Activated T-helper 17 cell treated with anti-CD3 and anti-CD28 coated beads, Interleukin-2, amount 50 U/mL, for 72 hours (primary cell): Measurements from ENCODE around the gene CYP3A5. TPM values are rescaled to one million over a fixed set of nuclear protein-coding genes. Genes with fewer than 3 reads are reported as not detected.
"Not testable (repeated sequence)": the region's sequence is repeated elsewhere in the genome, so short reads cannot be mapped to it uniquely, and the experiment has no call there.

Experiments
- ATAC-seq: fragments of 150-1000 bp; cut with Tn5 transposase; replicated peaks from 2 replicates; pipeline ENCODE4 v1.10.0; 2021; ENCODE audit warnings: mild to moderate bottlenecking, moderate library complexity
- H3K27ac Mint-ChIP-seq: one replicate; pipeline ENCODE4 v1.8.0; 2022; ENCODE audit warnings: mixed read lengths
- H3K27me3 Mint-ChIP-seq: one replicate; pipeline ENCODE4 v1.8.0; 2022; ENCODE audit warnings: mixed read lengths
- H3K36me3 Mint-ChIP-seq: one replicate; pipeline ENCODE4 v1.8.0; 2022; ENCODE audit warnings: low read depth, mild to moderate bottlenecking, mixed read lengths
- H3K4me1 Mint-ChIP-seq: one replicate; pipeline ENCODE4 v1.8.0; 2022; ENCODE audit warnings: mixed read lengths
- H3K4me3 Mint-ChIP-seq: one replicate; pipeline ENCODE4 v1.8.0; 2022; ENCODE audit warnings: mild to moderate bottlenecking, mixed read lengths
- H3K9me3 Mint-ChIP-seq: one replicate; pipeline ENCODE4 v1.8.0; 2022; ENCODE audit warnings: mixed read lengths
- total RNA-seq, 2 donors: library from RNA; stranded (reverse); gene quantifications; one replicate each; pipeline ENCODE4 v1.2.3, GENCODE V29; 2022

CYP3A5 gene
- total RNA-seq, 2 donors from 2014 or later, result 0.15 TPM; not detected in 1

GRCh38 chr7:99637414-99637813 lies 42.4 kb downstream of the CYP3A5 start:
- not testable (repeated sequence) for H3K9me3 Mint-ChIP-seq, H3K27me3 Mint-ChIP-seq
- Mint-ChIP-seq H3K4me3 (peak overlapping the region; percentile 46), H3K27ac (peak overlapping the region; percentile 69), H3K36me3 (peaks cover 52% of the 10 kb centered on the region), H3K4me1 (peaks cover 42% of the 10 kb centered on the region)
- peak; percentile 93 for ATAC-seq

DNA sequence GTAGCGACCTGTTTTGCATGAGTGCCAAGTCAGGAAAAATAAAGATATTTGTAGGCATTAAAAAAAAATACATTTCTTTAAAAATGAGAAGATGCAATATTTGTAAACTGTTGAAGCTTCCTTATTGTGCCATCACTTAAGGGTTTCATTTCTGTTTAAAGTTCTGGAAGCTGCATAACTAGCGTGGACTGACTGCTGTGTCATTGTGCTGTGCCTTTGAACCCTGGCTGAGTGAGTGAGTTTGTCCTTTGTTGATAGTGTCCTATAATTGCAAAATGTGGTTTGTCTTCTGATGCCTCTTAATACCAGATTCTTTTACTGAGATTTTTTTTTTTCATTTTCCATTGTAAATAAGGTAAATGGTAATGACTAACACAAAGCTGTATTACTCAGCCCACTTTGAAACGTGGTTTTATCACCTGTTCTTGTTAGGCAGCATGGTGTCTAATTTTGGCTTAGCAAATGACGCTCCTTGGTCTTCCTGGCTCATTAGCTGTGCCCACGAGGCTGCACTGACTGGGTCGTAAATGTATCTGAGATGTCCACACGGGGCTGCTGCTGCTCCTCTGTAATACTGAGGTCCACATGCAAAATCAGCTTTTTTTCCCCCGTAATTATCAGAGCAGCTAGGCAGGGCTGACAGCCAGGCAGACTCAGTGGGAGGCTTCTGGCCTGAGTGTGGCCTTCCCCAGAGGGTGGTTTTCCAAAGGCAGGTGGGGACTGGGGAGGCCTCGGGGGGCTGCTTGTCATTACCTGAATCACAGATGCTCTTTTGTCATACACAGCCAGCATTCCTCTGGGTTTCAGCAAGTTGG lies 48.3 kb downstream of the CYP3A5 start:
- Mint-ChIP-seq H3K27ac (peak overlapping the region; percentile 68), H3K27me3 (no peaks in the 10 kb centered on the region), H3K4me1 (peaks cover 30% of the 10 kb centered on the region), H3K9me3 (no peaks in the 10 kb centered on the region), H3K4me3 (peak overlapping the region; percentile 45), H3K36me3 (peaks cover 83% of the 10 kb centered on the region)
- peak; percentile 91 for ATAC-seq

- H3K27ac Mint-ChIP-seq, result peak overlapping the region; percentile 37
- peaks cover 36% of the 10 kb centered on the region for H3K4me1 Mint-ChIP-seq
- no peaks in the 10 kb centered on the region for H3K27me3 Mint-ChIP-seq
- peaks cover 94% of the 10 kb centered on the region for H3K36me3 Mint-ChIP-seq
- no peak overlapping the region for H3K4me3 Mint-ChIP-seq
- H3K9me3 Mint-ChIP-seq, result no peaks in the 10 kb centered on the region
- no peak for ATAC-seq
Measured at GRCh38 chr7:99629643-99630042, 50.2 kb downstream of the CYP3A5 start.

DNA sequence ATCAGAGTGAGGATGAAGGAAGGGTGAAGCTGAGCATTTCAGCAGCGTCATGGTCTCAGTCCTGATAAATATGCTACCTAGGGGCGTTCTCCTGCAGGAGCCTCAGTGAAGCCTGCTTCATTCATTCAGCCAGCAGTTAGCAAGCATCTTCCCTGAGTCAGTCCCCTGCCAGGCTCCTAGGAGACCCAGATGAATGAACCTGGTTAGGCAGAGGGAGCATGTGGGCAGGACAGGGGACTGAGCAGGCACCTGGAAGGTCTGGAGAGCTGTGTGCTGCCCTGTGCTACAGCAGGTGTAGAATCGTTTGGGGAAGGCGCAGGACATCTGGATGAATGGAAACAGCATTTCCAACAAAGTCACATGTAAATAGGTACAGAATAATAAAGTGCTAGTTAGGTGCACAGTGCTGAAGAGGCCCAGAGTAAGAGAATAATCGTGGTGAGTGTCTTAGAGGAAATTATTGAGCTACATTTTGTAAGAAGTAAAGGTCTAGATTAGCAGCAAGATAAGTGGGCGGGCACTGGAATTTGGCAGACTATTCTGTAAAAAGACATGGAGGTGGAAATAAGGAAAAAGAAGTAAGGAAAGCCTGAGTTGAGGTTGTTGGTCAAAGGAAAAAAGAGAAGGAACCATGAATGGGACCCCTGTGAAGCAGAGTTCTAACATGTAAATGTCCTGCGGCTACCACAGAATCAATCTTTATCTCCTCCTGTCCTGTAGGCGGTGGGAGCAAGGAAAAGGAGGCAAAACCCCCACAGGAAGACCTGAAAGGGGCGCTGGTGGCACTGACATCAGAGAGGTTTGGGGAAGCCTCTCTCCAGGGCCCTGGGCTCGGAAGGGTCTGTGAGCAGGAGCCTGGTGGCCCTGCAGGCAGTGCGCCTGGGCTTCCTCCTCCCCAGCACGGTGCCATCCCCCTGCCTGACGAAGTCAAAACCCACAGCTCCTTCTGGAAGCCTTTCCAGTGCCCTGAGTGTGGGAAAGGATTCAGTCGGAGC lies 51.0 kb downstream of the CYP3A5 start:
- no peak for ATAC-seq
- Mint-ChIP-seq H3K36me3 (peaks cover 99% of the 10 kb centered on the region), H3K4me3 (peak overlapping the region; percentile 4), H3K4me1 (peaks cover 45% of the 10 kb centered on the region), H3K27ac (peak overlapping the region; percentile 37), H3K9me3 (no peaks in the 10 kb centered on the region), H3K27me3 (no peaks in the 10 kb centered on the region)

GRCh38 chr7:99627513-99627912 lies 52.3 kb downstream of the CYP3A5 start:
- no peaks in the 10 kb centered on the region for H3K9me3 Mint-ChIP-seq
- no peak overlapping the region for H3K27ac Mint-ChIP-seq
- H3K27me3 Mint-ChIP-seq, result no peaks in the 10 kb centered on the region
- H3K4me3 Mint-ChIP-seq, result peak overlapping the region; percentile 93
- H3K36me3 Mint-ChIP-seq, result peaks cover 99% of the 10 kb centered on the region
- peaks cover 50% of the 10 kb centered on the region for H3K4me1 Mint-ChIP-seq
- no peak for ATAC-seq

GRCh38 chr7:99626661-99627060 lies 53.1 kb downstream of the CYP3A5 start:
- H3K4me1 Mint-ChIP-seq, result peaks cover 51% of the 10 kb centered on the region
- peaks cover 100% of the 10 kb centered on the region for H3K36me3 Mint-ChIP-seq
- peak overlapping the region; percentile 93 for H3K4me3 Mint-ChIP-seq
- H3K9me3 Mint-ChIP-seq, result no peaks in the 10 kb centered on the region
- H3K27ac Mint-ChIP-seq, result peak overlapping the region; percentile 97
- H3K27me3 Mint-ChIP-seq, result no peaks in the 10 kb centered on the region
- ATAC-seq, result no peak

DNA sequence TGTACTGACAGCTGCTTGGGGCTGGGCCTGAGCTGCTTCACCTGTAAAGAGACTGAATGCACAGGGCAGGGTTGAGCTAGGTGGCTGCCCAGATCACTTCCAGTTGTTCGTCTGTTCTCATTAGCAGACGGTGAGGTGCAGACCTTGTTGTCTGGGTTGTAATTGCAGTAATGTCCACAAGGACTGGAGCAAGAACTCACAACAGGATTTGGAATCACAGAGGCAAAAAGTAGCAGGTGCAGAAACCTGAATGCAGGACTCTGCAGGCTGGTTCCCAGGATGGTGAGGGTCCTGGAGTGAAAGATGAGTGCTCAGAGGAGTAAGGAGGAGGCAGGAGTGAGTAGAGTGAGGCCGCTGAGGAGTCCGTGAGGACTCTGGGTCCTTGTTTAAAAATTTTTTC lies 53.8 kb downstream of the CYP3A5 start:
- Mint-ChIP-seq H3K36me3 (peaks cover 100% of the 10 kb centered on the region), H3K4me1 (peaks cover 44% of the 10 kb centered on the region), H3K27ac (peak overlapping the region; percentile 97), H3K4me3 (peak overlapping the region; percentile 93), H3K27me3 (no peaks in the 10 kb centered on the region), H3K9me3 (no peaks in the 10 kb centered on the region)
- ATAC-seq, result no peak

DNA sequence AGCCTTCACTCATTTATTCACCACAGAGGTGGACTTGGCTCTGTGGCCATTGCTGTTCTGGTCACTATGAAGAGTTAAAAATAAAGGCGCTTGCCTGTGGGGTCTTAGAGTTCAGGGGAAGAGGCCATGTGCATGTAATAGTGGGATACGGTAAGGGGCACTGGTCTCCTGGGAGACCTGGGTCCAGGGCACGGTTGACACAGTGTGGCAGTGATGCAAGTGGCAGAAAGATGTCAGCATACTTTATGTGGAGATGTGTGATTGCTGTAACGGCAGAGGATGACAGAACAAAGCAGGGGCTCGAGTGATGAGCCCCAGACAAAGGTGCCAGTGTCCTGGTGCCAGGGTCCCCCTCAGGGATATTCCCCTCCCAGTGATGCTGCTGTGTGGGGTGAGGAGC lies 54.5 kb downstream of the CYP3A5 start:
- H3K27me3 Mint-ChIP-seq, result no peaks in the 10 kb centered on the region

DNA sequence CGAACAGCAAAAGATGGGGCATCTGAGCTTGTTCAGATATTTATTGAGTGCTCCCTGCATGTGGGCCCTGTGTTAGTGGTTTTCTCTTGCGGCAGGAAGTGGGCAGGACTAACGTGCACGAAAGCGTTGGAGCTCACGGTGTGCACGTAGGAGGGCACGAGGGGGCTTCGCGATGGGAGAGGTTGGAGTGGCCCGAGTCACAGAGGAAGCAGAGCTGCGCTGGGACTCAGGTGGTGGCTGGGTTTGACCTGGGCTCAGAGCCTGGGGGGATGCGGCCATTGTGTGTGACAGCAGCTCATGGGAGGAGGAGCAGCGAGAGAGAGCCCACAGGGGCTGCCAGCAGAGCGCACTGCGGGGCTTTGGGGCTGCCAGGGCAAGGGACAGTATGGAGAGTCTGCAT lies 55.3 kb downstream of the CYP3A5 start:
- peak overlapping the region; percentile 97 for H3K27ac Mint-ChIP-seq
- no peaks in the 10 kb centered on the region for H3K27me3 Mint-ChIP-seq
- H3K36me3 Mint-ChIP-seq, result peaks cover 100% of the 10 kb centered on the region
- peak; percentile 67 for ATAC-seq
- peaks cover 45% of the 10 kb centered on the region for H3K4me1 Mint-ChIP-seq
- no peaks in the 10 kb centered on the region for H3K9me3 Mint-ChIP-seq
- peak overlapping the region; percentile 93 for H3K4me3 Mint-ChIP-seq

More for the DNA sequence above, 54.5 kb downstream of the CYP3A5 start:
- peaks cover 100% of the 10 kb centered on the region for H3K36me3 Mint-ChIP-seq
- H3K9me3 Mint-ChIP-seq, result no peaks in the 10 kb centered on the region
- H3K27ac Mint-ChIP-seq, result peak overlapping the region; percentile 97
- peaks cover 44% of the 10 kb centered on the region for H3K4me1 Mint-ChIP-seq
- H3K4me3 Mint-ChIP-seq, result peak overlapping the region; percentile 93
- no peak for ATAC-seq

DNA sequence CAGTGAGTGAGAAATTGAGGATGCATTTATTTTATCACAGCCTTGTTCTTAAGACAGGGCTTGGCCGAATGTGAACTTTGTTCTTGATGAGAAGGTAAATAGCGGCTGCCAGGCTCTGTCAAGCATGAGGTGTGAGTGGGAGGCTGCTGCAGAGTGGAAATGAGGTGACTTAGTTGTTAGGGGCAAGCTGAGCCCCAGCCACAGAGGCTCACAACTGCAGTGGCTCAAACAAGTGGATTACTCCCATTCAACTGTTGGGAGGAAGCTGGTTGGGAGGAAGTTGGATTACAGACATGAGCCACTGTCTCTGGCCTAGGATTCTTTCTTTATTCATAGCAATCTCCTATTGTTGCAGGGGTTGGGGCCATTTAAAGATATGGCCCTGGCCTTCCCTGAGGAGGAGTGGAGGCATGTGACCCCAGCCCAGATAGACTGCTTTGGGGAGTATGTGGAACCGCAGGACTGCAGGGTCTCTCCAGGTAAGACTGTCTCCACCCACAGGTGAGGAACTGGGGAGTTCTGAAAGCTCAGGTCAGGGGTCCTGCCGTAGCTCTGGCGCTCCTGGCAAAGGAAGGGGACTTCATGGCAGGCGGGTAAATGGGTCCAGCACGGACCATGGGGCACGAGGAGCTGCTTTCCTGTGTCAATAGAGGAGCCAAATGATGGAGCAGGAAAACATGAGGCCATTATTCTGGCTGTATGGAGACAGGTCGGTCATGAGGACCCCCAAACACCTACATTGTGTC lies 55.9 kb downstream of the CYP3A5 start:
- Mint-ChIP-seq H3K9me3 (no peaks in the 10 kb centered on the region), H3K27ac (peak overlapping the region; percentile 97), H3K4me3 (peak overlapping the region; percentile 93), H3K4me1 (peaks cover 49% of the 10 kb centered on the region), H3K27me3 (no peaks in the 10 kb centered on the region), H3K36me3 (peaks cover 100% of the 10 kb centered on the region)
- ATAC-seq, result peak; percentile 64

DNA sequence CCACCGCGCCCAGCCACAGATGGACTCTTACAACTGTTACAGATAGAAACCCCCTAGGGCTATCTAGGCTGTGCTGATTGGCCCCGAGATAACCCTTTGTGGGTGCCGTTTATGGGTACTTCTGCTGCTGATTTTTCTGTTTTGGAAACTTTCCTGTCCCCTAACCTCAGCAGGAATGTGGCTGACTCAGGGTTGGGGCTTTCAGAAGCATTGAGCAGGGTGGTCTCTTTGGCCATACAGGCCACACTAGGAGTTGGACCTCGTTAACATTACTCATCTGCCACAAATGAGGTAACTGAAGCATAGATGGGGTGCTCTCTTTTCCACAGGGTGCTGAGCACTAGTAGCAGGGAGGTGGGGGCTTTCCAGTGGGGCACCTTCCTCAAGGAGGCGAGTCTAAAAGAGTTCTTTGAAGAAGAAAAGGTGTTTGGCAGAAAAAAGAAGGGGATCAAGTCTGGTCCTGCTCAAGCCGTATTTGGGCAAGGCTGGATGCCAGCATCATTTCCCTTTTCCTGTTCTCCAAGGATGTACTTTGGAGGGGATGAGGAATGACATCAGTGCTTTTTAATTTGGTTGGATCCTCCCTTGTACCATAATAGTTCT lies 56.6 kb downstream of the CYP3A5 start:
- H3K4me3 Mint-ChIP-seq, result peak overlapping the region; percentile 93
- peaks cover 49% of the 10 kb centered on the region for H3K4me1 Mint-ChIP-seq
- H3K9me3 Mint-ChIP-seq, result no peaks in the 10 kb centered on the region
- H3K36me3 Mint-ChIP-seq, result peaks cover 100% of the 10 kb centered on the region
- H3K27me3 Mint-ChIP-seq, result no peaks in the 10 kb centered on the region
- peak; percentile 80 for ATAC-seq
- peak overlapping the region; percentile 97 for H3K27ac Mint-ChIP-seq

DNA sequence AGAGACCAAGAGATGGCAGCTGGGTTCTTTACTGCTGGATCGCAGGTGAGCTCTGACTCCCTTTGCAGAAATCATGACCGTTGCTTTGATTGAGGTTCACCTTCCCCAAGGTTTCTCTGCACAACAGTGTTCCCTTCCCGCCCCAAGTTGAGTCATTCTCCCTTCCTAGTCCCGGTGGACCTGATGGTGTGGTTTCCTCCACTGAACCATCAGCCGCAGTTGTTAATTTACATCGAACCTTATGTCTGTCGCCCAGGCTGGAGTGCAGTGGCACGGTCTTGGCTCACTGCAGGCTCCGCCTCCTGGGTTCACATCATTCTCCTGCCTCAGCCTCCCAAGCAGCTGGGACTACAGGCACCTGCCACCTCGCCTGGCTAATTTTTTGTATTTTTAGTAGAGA lies 57.2 kb downstream of the CYP3A5 start:
- peak overlapping the region; percentile 97 for H3K27ac Mint-ChIP-seq
- H3K4me3 Mint-ChIP-seq, result peak overlapping the region; percentile 93
- peaks cover 55% of the 10 kb centered on the region for H3K4me1 Mint-ChIP-seq
- H3K36me3 Mint-ChIP-seq, result peaks cover 100% of the 10 kb centered on the region
- H3K27me3 Mint-ChIP-seq, result no peaks in the 10 kb centered on the region
- peak; percentile 13 for ATAC-seq
- no peaks in the 10 kb centered on the region for H3K9me3 Mint-ChIP-seq

DNA sequence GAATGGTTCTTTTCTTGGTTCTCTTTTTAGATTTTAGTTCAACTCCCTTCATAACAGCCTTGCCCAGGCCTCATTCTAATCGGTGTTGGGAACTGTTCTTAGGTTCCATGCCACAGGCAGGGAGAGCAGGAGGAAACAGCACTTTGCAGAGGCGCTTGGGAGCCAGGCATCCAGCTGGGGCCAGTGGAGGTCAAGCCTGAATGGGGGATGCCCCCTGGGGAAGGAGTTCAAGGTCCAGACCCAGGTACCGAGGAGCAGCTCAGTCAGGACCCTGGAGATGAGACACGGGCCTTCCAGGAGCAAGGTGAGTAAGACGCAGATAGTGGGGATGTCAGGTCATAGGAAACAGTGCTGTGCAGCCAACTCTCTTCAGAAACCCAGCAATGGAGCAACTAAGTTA lies 58.5 kb downstream of the CYP3A5 start:
- Mint-ChIP-seq H3K27me3 (no peaks in the 10 kb centered on the region), H3K4me1 (peaks cover 50% of the 10 kb centered on the region), H3K27ac (peak overlapping the region; percentile 97), H3K4me3 (peak overlapping the region; percentile 93), H3K36me3 (peaks cover 99% of the 10 kb centered on the region), H3K9me3 (no peaks in the 10 kb centered on the region)
- ATAC-seq, result no peak
